H1 (cell line): ENCODE measurements around the gene RIMBP2. TPM values are rescaled to one million over a fixed set of nuclear protein-coding genes. Genes with fewer than 3 reads are reported as not detected.
A peak's percentile ranks its signal among the peaks of the same experiment; 100 is the strongest.

Experiments
- CTCF ChIA-PET: fragments of 300-600 bp; sonication (Branson Sonifier 250); formaldehyde crosslinking; loops from one replicate; lab custom pipeline; 2021; ENCODE audit not compliant: partially characterized antibody; lab: Charles Lee
- POLR2A ChIA-PET: fragments of 300-600 bp; sonication (Branson Sonifier 250); formaldehyde crosslinking; loops from one replicate; lab custom pipeline; 2021; ENCODE audit warnings: inconsistent platforms; ENCODE audit not compliant: partially characterized antibody; lab: Charles Lee
- DNase-seq, 2 experiments: peaks; one replicate each; pipeline versions ENCODE4 v3.0.0 to v3.0.0-alpha.2; 2010 to 2022; ENCODE audit warnings: low spot score in 2 of 2, low read depth in 1 of 2, mixed read lengths in 1 of 2
- FAIRE-seq: peaks from 2 replicates; lab custom pipeline; 2011; peaks lifted over from hg19 to GRCh38; lab: Jason Lieb, UNC
- H2AFZ ChIP-seq: 2 replicates; pipeline ENCODE4 v1.8.1; 2012; ENCODE audit warnings: low read length, inconsistent platforms
- H2AK5ac ChIP-seq: 2 replicates; pipeline ENCODE4 v1.6.1; 2013; ENCODE audit warnings: low read depth, low read length
- H2BK120ac ChIP-seq: replicated peaks from 2 replicates; pipeline ENCODE3; 2013; ENCODE audit warnings: low read depth, low read length, inconsistent platforms
- H2BK12ac ChIP-seq: 2 replicates; pipeline ENCODE4 v1.6.1; 2013; ENCODE audit warnings: low read depth, low read length
- H2BK15ac ChIP-seq: 2 replicates; pipeline ENCODE4 v1.6.1; 2013; ENCODE audit warnings: low read length
- H2BK20ac ChIP-seq: 2 replicates; pipeline ENCODE4 v1.6.1; 2013; ENCODE audit warnings: low read length
- H2BK5ac ChIP-seq: 2 replicates; pipeline ENCODE4 v1.6.1; 2013; ENCODE audit warnings: low read depth, low read length
- H3K14ac ChIP-seq: 2 replicates; pipeline ENCODE4 v1.6.1; 2013; ENCODE audit warnings: inconsistent platforms; ENCODE audit not compliant: insufficient read length
- H3K18ac ChIP-seq: 2 replicates; pipeline ENCODE4 v1.6.1; 2013; ENCODE audit warnings: low read length; ENCODE audit errors: extremely low read depth
- H3K23ac ChIP-seq: 2 replicates; pipeline ENCODE4 v1.6.1; 2013; ENCODE audit warnings: inconsistent platforms; ENCODE audit not compliant: insufficient read length
- H3K23me2 ChIP-seq: 2 replicates; pipeline ENCODE4 v1.6.1; 2013; ENCODE audit warnings: low read depth, low read length
- H3K27ac ChIP-seq: 2 replicates; pipeline ENCODE4 v1.6.1; 2011; ENCODE audit warnings: low read depth, low read length, inconsistent platforms
- H3K27me3 ChIP-seq, 4 experiments: replicated peaks in 1 of 4; 1 replicate in 1 of 4; 2 replicates in 3 of 4; pipeline versions ENCODE4 v1.6.1 to v1.8.1; 2011 to 2013; ENCODE audit warnings: low read length in 3 of 4, mild to moderate bottlenecking in 3 of 4, inconsistent platforms in 2 of 4, mixed read lengths in 2 of 4, moderate library complexity in 1 of 4; ENCODE audit not compliant: control insufficient read depth in 3 of 4, insufficient read depth in 3 of 4; ENCODE audit errors: extremely low read depth in 1 of 4
- H3K36me3 ChIP-seq, 4 experiments: 2 replicates each; pipeline versions ENCODE4 v1.6.1 to v1.8.1; 2011 to 2013; ENCODE audit warnings: mild to moderate bottlenecking in 4 of 4, low read length in 3 of 4, moderate library complexity in 2 of 4, control low read depth in 1 of 4, inconsistent platforms in 1 of 4; ENCODE audit not compliant: insufficient read depth in 4 of 4, control insufficient read depth in 2 of 4
- H3K4ac ChIP-seq: replicated peaks from 2 replicates; pipeline ENCODE3; 2013; ENCODE audit warnings: low read length, low read depth, mixed read lengths, inconsistent platforms; ENCODE audit not compliant: insufficient read length
- H3K4me1 ChIP-seq, 4 experiments: replicated peaks in 1 of 4; 1 replicate in 1 of 4; 2 replicates in 3 of 4; pipeline versions ENCODE4 v1.6.1 to v1.8.1; 2011 to 2013; ENCODE audit warnings: low read length in 3 of 4, inconsistent platforms in 2 of 4, mixed read lengths in 1 of 4; ENCODE audit not compliant: insufficient read depth in 4 of 4, control insufficient read depth in 3 of 4
- H3K4me2 ChIP-seq, 2 experiments: 2 replicates each; pipeline versions ENCODE4 v1.6.1 to v1.8.1; 2011 to 2013; ENCODE audit warnings: low read depth in 2 of 2, low read length in 2 of 2, control low read depth in 1 of 2, inconsistent platforms in 1 of 2, mild to moderate bottlenecking in 1 of 2; ENCODE audit not compliant: insufficient read depth in 1 of 2
- H3K4me3 ChIP-seq, 4 experiments: fragments of 200-600, 300-600 bp in 1 of 4; sonication (generic), shearing (Covaris generic), sonication (Bioruptor Twin) in 1 of 4; 2 replicates each; pipeline versions ENCODE4 v1.5.1 to v1.8.1; 2011 to 2016; ENCODE audit warnings: low read length in 4 of 4, low read depth in 3 of 4, control low read depth in 2 of 4, inconsistent platforms in 2 of 4, mild to moderate bottlenecking in 2 of 4, mixed read lengths in 1 of 4, moderate library complexity in 1 of 4; ENCODE audit not compliant: insufficient read depth in 2 of 4; ENCODE audit errors: extremely low read depth in 1 of 4
- H3K56ac ChIP-seq: replicated peaks from 2 replicates; pipeline ENCODE3; 2013; ENCODE audit warnings: low read depth, mild to moderate bottlenecking, mixed read lengths, low read length, inconsistent platforms; ENCODE audit not compliant: insufficient read length
- H3K79me1 ChIP-seq: 2 replicates; pipeline ENCODE4 v1.6.1; 2013; ENCODE audit warnings: low read depth, low read length, control low read depth
- H3K79me2 ChIP-seq, 2 experiments: 2 replicates each; pipeline versions ENCODE4 v1.6.1 to v1.8.1; 2012 to 2013; ENCODE audit warnings: low read length in 2 of 2, mild to moderate bottlenecking in 2 of 2, inconsistent platforms in 1 of 2; ENCODE audit not compliant: insufficient read depth in 2 of 2, control insufficient read depth in 1 of 2
- H3K9ac ChIP-seq, 4 experiments: replicated peaks in 1 of 4; 1 replicate in 1 of 4; 2 replicates in 3 of 4; pipeline versions ENCODE4 v1.6.1 to v1.8.1; 2011 to 2013; ENCODE audit warnings: low read depth in 3 of 4, low read length in 3 of 4, control low read depth in 2 of 4, mild to moderate bottlenecking in 2 of 4, moderate library complexity in 2 of 4, inconsistent platforms in 1 of 4; ENCODE audit errors: extremely low read depth in 1 of 4
- H3K9me3 ChIP-seq, 2 experiments: 2 replicates each; pipeline versions ENCODE4 v1.6.1 to v1.8.1; 2012 to 2013; ENCODE audit warnings: mild to moderate bottlenecking in 2 of 2, moderate library complexity in 2 of 2, control low read depth in 1 of 2, inconsistent platforms in 1 of 2, low read depth in 1 of 2, low read length in 1 of 2, mixed read lengths in 1 of 2; ENCODE audit not compliant: insufficient read depth in 2 of 2
- H4K20me1 ChIP-seq, 2 experiments: replicated peaks in 1 of 2; 2 replicates each; pipeline versions ENCODE3 to v1.8.1; 2011 to 2013; ENCODE audit warnings: inconsistent platforms in 2 of 2, low read length in 2 of 2, mild to moderate bottlenecking in 1 of 2; ENCODE audit not compliant: insufficient read depth in 2 of 2, control insufficient read depth in 1 of 2
- H4K5ac ChIP-seq: 2 replicates; pipeline ENCODE4 v1.6.1; 2013; ENCODE audit warnings: low read length, low read depth, mixed read lengths, inconsistent platforms; ENCODE audit not compliant: insufficient read length
- H4K8ac ChIP-seq: 2 replicates; pipeline ENCODE4 v1.8.0; 2013; ENCODE audit warnings: mild to moderate bottlenecking, moderate library complexity, low read length, inconsistent platforms; ENCODE audit not compliant: insufficient read depth; ENCODE audit errors: extremely low read depth
- H4K91ac ChIP-seq: replicated peaks from 2 replicates; pipeline ENCODE3; 2013; ENCODE audit warnings: low read length, mixed read lengths, inconsistent platforms; ENCODE audit not compliant: insufficient read length
- SIN3A ChIP-seq, 2 experiments: IDR thresholded peaks in 1 of 2; conservative IDR thresholded peaks in 1 of 2; 2 replicates each; pipeline ENCODE4 v1.6.1; 2011 to 2012; ENCODE audit warnings: low read length in 2 of 2, improper control_type of control experiment in 1 of 2, low read depth in 1 of 2, mild to moderate bottlenecking in 1 of 2
- SRF ChIP-seq: IDR thresholded peaks from 2 replicates; pipeline ENCODE4 v1.6.1; 2011; ENCODE audit warnings: mild to moderate bottlenecking, low read depth, low read length, moderate library complexity
- WGBS, 2 experiments: shearing (Covaris generic) in 1 of 2; methylation state at CpG; one replicate each; pipeline versions ENCODE4 v1.1.6 to v1.1.7; 2013 to 2015; ENCODE audit warnings: low lambda C conversion rate in 2 of 2, mixed read lengths in 2 of 2, inconsistent platforms in 1 of 2, low coverage in 1 of 2, missing lambda C conversion rate in 1 of 2; ENCODE audit not compliant: insufficient replicate concordance in 2 of 2, insufficient coverage in 1 of 2, insufficient read length in 1 of 2; ENCODE audit errors: extremely low coverage in 1 of 2, missing lambda C conversion rate in 1 of 2; 5-methylcytosine and 5-hydroxymethylcytosine counted together
- polyA plus RNA-seq, 7 experiments: library from polyadenylated mRNA; depleted of rRNA in 3 of 7; stranded (reverse) in 5 of 7; unstranded in 2 of 7; fragments of >200 nt in 5 of 7; fragments of 200-250 nt in 2 of 7; gene quantifications; 1 replicate in 5 of 7; 2 replicates in 1 of 7; 4 replicates in 1 of 7; pipeline versions ENCODE4 v1.2.1 to v1.2.3, GENCODE V29; 2011 to 2013; ENCODE audit warnings: missing spikeins in 2 of 7, mixed read lengths in 2 of 7
- total RNA-seq: library from RNA; stranded (reverse); fragmentation: NEBNext Ultra II Directional; extraction: Animal tissue kit (Norgen Biotek cat#: 25700); gene quantifications from 2 replicates; pipeline ENCODE4 v1.2.1, GENCODE V29; 2021

RIMBP2 gene
- total and polyA plus RNA-seq, 2 of the 8 experiments (the other 6 are each of a cell fraction or from before 2014, with no cell fraction given), result 0.18 to 0.65 TPM

DNA sequence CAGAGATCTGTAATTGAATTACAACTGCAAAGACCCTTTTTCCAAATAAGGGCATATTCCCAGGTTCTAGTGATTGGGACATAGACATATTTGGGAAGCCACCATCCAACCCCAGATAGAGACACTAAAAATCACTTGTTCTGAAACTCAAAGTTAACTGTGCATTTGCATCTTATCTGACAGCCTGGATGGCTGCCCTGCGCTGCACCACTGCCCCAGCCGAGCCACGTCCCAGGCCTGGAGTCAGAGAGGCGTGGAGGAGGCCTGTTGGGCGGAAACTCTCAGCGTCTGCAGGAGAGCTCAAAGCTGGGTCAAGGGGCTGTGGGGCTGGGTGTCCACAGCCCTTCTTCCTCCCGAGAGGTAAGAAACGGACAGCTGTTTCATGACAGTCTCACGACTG, 124.4 kb downstream of the RIMBP2 start:
- no peak overlapping the region for H2BK15ac ChIP-seq
- H2AFZ ChIP-seq, result no peak overlapping the region
- no peaks in the 10 kb centered on the region for H3K9me3 ChIP-seq
- H4K20me1 ChIP-seq, result no peaks in the 10 kb centered on the region
- no peak overlapping the region for H3K4me2 ChIP-seq
- H2BK120ac ChIP-seq, result no peak overlapping the region
- no peak overlapping the region for H4K8ac ChIP-seq
- H4K91ac ChIP-seq, result no peak overlapping the region
- no peaks in the 10 kb centered on the region for H3K36me3 ChIP-seq
- H3K4me3 ChIP-seq, result no peak overlapping the region
- ChIA-PET CTCF (no interaction called here), POLR2A (no interaction called here)
- 0 out of 7 replicates have a peak, but pooled peaks cover 0 to 2% (median 0%) of the 10 kb centered on the region in 4 experiments for H3K27me3 ChIP-seq
- no peak overlapping the region for H3K14ac ChIP-seq
- H2BK5ac ChIP-seq, result no peak overlapping the region
- TF ChIP-seq SRF (peak; percentile 63), SIN3A (conservative IDR thresholded peaks at IDR 0.05 in 1 of 2, IDR thresholded peaks at IDR 0.05 in 1 of 2; ENCODE audit: low read depth in 1 of 2, low read length in 2 of 2) (no peak)
- no peak overlapping the region for H2BK12ac ChIP-seq
- H3K56ac ChIP-seq, result no peak overlapping the region
- H3K27ac ChIP-seq, result no peak overlapping the region
- FAIRE-seq (no peak), DNase-seq (no peak)
- H3K23me2 ChIP-seq, result no peaks in the 10 kb centered on the region
- H3K79me2 ChIP-seq, result no peaks in the 10 kb centered on the region
- H3K4ac ChIP-seq, result no peak overlapping the region
- H2AK5ac ChIP-seq, result no peak overlapping the region
- H3K18ac ChIP-seq, result no peak overlapping the region
- no peak overlapping the region for H2BK20ac ChIP-seq
- no peaks in the 10 kb centered on the region for H3K79me1 ChIP-seq
- 76% methylated on average over 9 of the region's 9 CpGs; no CpG with 5 or more reads in 1 of the 2 experiments for WGBS, 2 experiments
- no peak overlapping the region for H3K23ac ChIP-seq
- H3K4me1 ChIP-seq, result peaks cover 0 to 2% (median 0%) of the 10 kb centered on the region in 4 experiments; a peak in 1 of 7 replicates
- no peak overlapping the region for H4K5ac ChIP-seq
- H3K9ac ChIP-seq, result no peak overlapping the region
